H54 (cell line): ENCODE data around the gene PDE3B.
"Not testable (repeated sequence)": the region's sequence is repeated elsewhere in the genome, so short reads cannot be mapped to it uniquely, and the experiment has no call there.

Source experiments
- DNase-seq: peaks from one replicate; pipeline ENCODE4 v3.0.0; 2011; ENCODE audit warnings: low spot score, mixed read lengths; ENCODE audit not compliant: insufficient read length
- FAIRE-seq: peaks from 3 replicates; lab custom pipeline; 2011; peaks lifted over from hg19 to GRCh38; lab: Jason Lieb, UNC
- POLR2A ChIP-seq: IDR thresholded peaks from 2 replicates; pipeline ENCODE4 v1.6.1; 2011; ENCODE audit warnings: low read depth, mild to moderate bottlenecking, low read length

Gene PDE3B

GRCh38 chr11:14722496-14722895, 78.9 kb downstream of the PDE3B start:
- DNase-seq (no peak), FAIRE-seq (no peak)
- no peak for TF ChIP-seq POLR2A

DNA sequence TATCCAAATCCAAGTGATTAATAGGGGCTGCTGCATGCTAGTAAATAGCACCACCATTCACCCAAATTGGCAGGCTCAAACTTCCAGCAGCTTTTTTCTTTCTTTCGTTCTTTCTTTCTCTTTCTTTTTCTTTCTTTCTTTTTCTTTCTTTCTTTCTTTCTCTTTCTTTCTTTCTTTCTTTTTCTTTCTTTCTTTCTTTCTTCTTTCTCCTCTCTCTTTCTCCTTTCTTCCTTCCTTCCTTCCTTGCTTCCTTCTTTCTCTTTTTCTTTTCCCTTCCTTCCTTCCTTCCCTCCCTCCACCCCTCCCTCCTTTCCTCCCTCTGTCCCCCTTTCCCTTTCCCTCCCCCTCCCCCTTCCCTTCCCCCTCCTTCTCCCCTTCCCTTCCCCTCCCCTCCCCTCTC, 81.5 kb downstream of the PDE3B start:
- no peak for FAIRE-seq
- no peak for DNase-seq
- no peak for TF ChIP-seq POLR2A

- no peak for DNase-seq
- FAIRE-seq: no peak
- no peak for TF ChIP-seq POLR2A
Measured at GRCh38 chr11:14727215-14727614, 83.6 kb downstream of the PDE3B start.

GRCh38 chr11:14727746-14728145, 84.1 kb downstream of the PDE3B start:
- no peak for FAIRE-seq
- no peak for TF ChIP-seq POLR2A
- no peak for DNase-seq

- not testable (repeated sequence) for FAIRE-seq, DNase-seq
Measured at GRCh38 chr11:14740539-14740938, 96.9 kb downstream of the PDE3B start.

DNA sequence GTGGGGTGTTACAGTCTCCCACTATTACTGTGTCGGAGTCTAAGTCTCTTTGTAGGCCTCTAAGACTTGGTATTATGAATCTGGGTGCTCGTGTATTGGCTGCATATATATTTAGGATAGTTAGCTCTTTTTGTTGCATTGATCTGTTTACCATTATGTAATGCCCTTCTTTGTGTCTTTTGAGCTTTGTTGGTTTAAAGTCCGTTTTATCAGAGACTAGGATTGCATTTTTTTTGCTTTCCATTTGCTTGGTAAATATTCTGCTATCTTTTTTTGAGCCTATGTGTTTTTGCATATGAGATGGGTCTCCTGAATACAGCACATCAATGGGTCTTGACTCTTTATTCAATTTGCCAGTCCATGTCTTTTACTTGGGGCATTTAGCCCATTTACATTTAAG, 97.6 kb downstream of the PDE3B start:
- FAIRE-seq: no peak
- no peak for DNase-seq
- no peak for TF ChIP-seq POLR2A

GRCh38 chr11:14742849-14743559, 99.4 kb downstream of the PDE3B start:
- no peak for TF ChIP-seq POLR2A
- FAIRE-seq: no peak
- no peak for DNase-seq

DNA sequence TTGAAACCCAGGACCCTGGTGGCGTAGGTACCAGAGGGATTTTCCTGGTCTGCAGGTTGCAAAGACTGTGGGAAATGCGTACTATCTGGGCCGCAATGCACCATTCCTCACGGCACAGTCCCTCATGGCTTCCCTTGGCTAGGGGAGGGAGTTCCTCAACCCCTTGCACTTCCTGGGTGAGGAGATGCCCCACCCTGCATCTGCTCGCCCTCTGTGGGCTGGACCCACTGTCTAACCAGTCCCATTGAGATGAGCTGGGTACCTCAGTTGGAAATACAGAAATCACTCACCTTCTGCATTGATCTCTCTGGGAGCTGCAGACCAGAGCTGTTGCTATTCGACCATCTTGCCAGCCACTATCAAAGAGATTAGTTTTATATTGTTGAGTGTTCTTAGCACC, 100.1 kb downstream of the PDE3B start:
- FAIRE-seq, DNase-seq: not testable (repeated sequence)

DNA sequence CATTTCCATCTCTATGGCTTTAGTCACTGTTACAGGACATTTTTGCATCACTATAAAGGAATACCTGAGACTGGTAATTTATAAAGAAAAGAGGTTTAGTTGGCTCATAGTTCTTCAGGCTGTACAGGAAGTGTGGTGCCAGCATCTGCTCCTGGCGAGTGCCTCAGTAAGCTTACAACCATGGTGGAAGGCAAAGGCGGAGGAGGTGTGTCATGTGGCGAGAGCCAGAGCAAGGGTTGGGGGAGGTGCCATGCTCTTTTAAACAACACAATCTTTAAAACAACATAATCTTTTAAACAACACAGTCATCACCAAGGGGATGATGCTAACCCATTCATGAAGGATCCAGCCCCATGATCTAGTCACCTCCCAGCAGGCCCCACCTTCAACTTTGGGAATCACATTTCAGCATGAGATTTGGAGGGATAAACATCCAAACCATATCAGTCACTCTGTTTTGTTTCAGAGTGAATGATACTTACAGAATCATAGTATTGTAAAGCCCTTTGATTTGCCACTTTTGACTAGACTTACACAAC, 103.3 kb downstream of the PDE3B start:
- DNase-seq (no peak), FAIRE-seq (no peak)
- TF ChIP-seq POLR2A: no peak

DNA sequence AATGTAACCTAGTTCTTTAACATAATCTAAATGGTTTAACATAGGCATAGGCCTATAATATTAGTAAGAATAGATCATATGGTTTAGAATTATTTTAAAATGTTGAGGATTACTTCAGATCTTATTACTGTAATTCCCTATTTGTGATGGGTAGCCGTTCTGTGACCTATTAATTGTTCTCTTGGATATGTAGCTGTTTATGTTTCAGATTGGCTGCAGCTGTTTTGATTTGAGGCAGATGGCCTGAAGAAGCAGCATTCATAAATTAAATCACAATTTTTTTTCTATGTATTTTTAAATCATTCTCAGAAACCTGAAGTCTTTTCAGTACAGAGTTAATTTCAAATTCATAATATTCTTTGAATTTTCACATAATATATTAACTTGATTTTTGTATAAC, 104.5 kb downstream of the PDE3B start:
- FAIRE-seq: no peak
- TF ChIP-seq POLR2A: no peak
- DNase-seq: no peak

DNA sequence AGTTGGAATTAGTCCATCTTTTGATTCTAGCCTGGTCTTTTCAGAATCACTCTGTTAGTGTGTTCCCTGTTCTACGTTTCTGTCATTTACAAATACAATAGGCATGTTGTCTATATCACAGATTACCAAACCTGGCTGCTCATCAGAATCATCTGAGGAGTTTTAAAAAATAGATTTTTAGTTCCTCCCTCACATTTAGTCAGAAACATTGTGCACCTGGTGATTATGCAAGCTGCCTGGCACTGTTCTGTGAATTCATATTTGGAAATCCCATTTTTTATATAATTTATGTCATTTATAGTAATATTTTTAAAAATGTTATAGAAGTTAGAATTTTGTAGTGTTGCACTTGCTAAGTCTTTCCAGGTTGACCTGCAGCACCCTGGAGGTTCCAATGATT, 107.3 kb downstream of the PDE3B start:
- FAIRE-seq: no peak
- no peak for TF ChIP-seq POLR2A
- DNase-seq: no peak

GRCh38 chr11:14751975-14752407, 108.4 kb downstream of the PDE3B start:
- FAIRE-seq (no peak), DNase-seq (no peak)
- no peak for TF ChIP-seq POLR2A

DNA sequence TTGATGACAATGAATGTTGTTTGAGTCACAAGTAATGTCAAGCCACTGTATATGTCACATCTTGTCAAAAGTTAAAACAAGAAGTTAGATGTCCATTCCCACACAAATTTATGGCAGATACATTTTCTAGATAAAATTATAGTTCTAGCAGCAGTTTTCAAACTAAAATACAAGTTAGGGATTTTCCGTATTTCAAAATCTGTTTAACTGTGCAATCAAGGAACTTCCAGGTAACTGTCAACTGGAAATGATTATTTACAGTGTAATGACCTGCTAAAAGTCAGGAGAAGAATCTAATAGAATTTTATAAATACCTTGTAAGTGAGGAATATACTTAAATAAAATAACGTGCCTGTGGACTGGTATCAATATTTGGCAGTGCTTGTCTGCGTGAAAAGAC, 111.5 kb downstream of the PDE3B start:
- TF ChIP-seq POLR2A: no peak
- DNase-seq: no peak
- FAIRE-seq: no peak

DNA sequence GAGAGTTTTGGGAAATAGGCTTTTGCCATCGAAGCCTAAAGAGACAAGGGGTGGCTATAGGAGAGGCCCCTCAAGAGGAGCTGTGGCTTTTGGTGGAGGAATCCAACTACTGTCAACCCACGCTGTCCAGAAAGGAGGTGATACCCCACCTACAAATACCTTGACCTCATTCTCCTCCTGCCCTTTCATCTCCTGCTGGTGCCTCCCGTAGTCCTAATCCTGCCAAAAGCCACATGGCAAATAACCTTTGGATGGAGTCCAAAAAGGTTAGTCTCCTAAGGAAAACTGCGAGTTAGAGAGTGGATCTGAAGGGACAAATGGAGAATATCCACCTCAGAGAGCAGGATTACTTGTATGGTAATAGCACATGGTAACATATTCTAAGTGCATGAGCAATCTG, 112.7 kb downstream of the PDE3B start:
- no peak for TF ChIP-seq POLR2A

DNA sequence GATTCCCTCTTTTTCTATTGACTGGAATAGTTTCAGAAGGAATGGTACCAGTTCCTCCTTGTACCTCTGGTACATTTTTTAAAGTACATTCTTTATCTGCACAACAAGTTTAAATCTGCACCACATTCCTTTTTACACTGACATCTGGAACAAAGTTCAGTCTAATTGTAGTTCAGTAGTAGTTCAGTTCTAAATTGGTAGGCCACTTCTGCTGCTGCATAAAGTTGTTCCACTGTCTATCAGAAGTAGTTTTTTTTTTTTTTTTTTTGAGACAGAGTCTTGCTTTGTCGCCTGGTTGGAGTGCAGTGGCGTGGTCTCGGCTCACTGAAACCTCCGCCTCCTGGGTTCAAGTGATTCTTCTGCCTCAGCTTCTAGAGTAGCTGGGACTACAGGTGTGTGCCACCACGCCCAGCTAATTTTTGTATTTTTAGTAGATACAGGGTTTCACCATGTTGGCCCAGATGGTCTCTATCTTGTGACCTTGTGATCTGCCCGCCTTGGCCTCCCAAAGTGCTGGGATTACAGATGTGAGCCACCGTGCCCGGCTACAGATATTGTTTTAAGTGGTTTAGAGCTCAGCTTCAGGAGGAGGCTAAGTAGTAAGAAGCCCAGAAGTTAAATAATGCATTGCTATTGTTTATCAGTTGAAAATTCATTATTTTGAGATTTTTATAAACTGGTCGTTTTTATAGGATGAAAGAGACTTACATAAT, 115.9 kb downstream of the PDE3B start:
- FAIRE-seq, DNase-seq: not testable (repeated sequence)

More for the DNA sequence above, 112.7 kb downstream of the PDE3B start:
- FAIRE-seq (no peak), DNase-seq (no peak)

DNA sequence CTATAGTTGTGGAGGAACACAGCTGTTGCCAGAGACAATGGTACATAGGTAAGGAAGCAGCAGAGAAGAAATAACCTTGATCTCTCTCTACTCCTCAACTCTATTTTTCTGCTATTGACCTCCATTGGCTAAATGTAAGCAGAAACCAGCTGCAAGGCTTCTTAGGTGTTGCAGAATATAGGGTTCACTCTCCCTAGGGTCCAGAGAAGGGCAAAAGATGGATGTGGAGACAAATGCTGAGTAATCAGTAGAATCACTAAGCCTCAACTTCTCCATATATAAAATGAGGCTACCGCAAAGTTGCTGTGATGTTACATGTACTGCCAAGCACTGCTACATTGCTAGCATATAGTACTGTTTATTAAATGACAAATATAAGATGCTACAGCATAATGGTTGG, 120.6 kb downstream of the PDE3B start:
- no peak for TF ChIP-seq POLR2A
- FAIRE-seq (no peak), DNase-seq (no peak)
